Activated CD4-positive, alpha-beta memory T cell treated with anti-CD3 and anti-CD28 coated beads for 36 hours (primary cell): ENCODE data around the gene INPP4A. TPM values are rescaled to one million over a fixed set of nuclear protein-coding genes. Genes with fewer than 3 reads are reported as not detected.
"Not testable (repeated sequence)": the region's sequence is repeated elsewhere in the genome, so short reads cannot be mapped to it uniquely, and the experiment has no call there.

Experiments used
- CTCF ChIA-PET: fragments of 350-600 bp; sonication (Branson Sonifier 250); formaldehyde crosslinking; loops from one replicate; lab custom pipeline; 2021; ENCODE audit warnings: antibody characterized with exemption, inconsistent platforms; lab: Charles Lee
- POLR2A ChIA-PET: fragments of 350-600 bp; sonication (Branson Sonifier 250); formaldehyde crosslinking; loops from one replicate; lab custom pipeline; 2021; ENCODE audit warnings: antibody characterized with exemption; lab: Charles Lee
- DNase-seq: peaks from one replicate; pipeline ENCODE4 v3.0.0-alpha.2; 2020
- H3K27ac Mint-ChIP-seq: one replicate; pipeline ENCODE4 v1.8.0; 2021; ENCODE audit warnings: mixed read lengths
- H3K27me3 Mint-ChIP-seq: one replicate; pipeline ENCODE4 v1.8.0; 2021; ENCODE audit warnings: mixed read lengths
- H3K36me3 Mint-ChIP-seq: one replicate; pipeline ENCODE4 v1.8.0; 2021; ENCODE audit warnings: mixed read lengths
- H3K4me1 Mint-ChIP-seq: one replicate; pipeline ENCODE4 v1.8.0; 2021; ENCODE audit warnings: low read depth, mixed read lengths
- H3K4me3 Mint-ChIP-seq: one replicate; pipeline ENCODE4 v1.8.0; 2021; ENCODE audit warnings: mild to moderate bottlenecking, mixed read lengths
- H3K9me3 Mint-ChIP-seq: one replicate; pipeline ENCODE4 v1.8.0; 2021; ENCODE audit warnings: mixed read lengths
- intact Hi-C: fragments of 100-400 bp; cut with micrococcal nuclease; formaldehyde crosslinking; loops from one replicate; pipeline ENCODE4 v1.15.1; 2023
- total RNA-seq, 2 experiments: library from RNA; stranded (reverse); gene quantifications; one replicate each; pipeline ENCODE4 v1.2.3, GENCODE V29; 2021

Gene INPP4A
- total RNA-seq = 10 to 100 TPM; 40.7 to 42.0 TPM

DNA sequence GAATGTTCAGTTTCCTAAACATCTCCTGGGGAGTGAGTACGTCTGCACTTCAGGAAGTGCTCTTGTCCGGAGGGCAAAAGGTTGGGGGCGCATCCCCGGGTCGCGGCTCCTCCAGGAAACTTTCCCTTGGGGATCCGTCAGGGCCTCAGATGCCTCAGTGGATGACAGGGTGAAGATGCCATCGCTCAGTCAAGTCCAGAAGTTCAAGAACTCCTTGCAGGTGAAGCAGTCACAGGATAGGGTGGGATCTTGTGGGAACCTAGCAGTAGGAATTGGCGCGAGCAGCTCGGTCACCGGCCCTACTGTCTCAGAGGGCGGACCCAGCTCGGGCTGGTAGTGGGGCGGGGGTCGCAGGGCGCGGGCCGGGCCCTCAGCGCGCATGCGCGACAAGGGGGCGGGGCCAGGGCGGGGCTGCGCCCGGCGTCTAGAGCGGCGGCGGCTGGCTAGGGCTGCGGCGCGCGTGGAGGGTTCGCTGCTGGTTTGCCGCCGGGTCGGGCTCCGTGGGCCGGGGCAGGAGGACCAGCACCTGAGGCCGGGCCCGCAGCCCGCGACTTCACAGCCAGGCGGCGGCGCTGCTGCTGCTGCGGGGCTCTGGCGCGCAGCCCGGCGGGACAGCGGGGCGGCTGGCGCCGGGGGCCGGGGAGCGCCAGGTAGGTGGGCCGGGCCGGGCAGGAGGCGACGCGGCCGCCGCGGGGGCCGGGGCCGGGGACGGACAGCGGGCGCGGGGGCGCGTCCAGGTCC lies at the start of gene INPP4A:
Gene INPP4A, plus strand, starts transcription at position 423 of the 741 bp plus-strand sequence. CDS start 75,191 bp downstream, outside the sequence.
- no peaks in the 10 kb centered on the region for H3K27me3 Mint-ChIP-seq
- H3K4me3 Mint-ChIP-seq = peak within 1 kb of the TSS; percentile 89
- peak within 1 kb of the TSS; percentile 86 for H3K27ac Mint-ChIP-seq
- H3K36me3 Mint-ChIP-seq = peaks cover 7% of the 10 kb centered on the region
- CTCF ChIA-PET = interaction anchor here (3.9 kb wide), 1 partner anchor 20 kb away, joined by 20 read pairs; no protein-coding TSS in a partner anchor
- intact Hi-C loops = no loop called here
- POLR2A ChIA-PET = interaction anchor here (1.5 to 3.3 kb wide), 4 partner anchors 9 to 35 kb away, joined by 5 to 22 read pairs (median 14); no protein-coding TSS in a partner anchor
- H3K9me3 Mint-ChIP-seq = peaks cover 7% of the 10 kb centered on the region
- peaks cover 43% of the 10 kb centered on the region for H3K4me1 Mint-ChIP-seq
- peak; percentile 84 for DNase-seq

DNA sequence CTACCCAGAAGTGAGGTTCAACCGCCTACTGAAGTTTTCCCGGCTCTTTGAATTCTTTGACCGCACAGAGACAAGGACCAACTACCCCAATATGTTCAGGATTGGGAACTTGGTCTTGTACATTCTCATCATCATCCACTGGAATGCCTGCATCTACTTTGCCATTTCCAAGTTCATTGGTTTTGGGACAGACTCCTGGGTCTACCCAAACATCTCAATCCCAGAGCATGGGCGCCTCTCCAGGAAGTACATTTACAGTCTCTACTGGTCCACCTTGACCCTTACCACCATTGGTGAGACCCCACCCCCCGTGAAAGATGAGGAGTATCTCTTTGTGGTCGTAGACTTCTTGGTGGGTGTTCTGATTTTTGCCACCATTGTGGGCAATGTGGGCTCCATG lies 48.7 kb upstream of the INPP4A start:
- Mint-ChIP-seq H3K9me3 (no peaks in the 10 kb centered on the region), H3K27me3 (peaks cover 10% of the 10 kb centered on the region), H3K36me3 (no peaks in the 10 kb centered on the region), H3K4me1 (no peaks in the 10 kb centered on the region), H3K27ac (no peak overlapping the region), H3K4me3 (no peak overlapping the region)
- intact Hi-C loops = no loop called here
- DNase-seq = no peak
- CTCF ChIA-PET = no interaction called here
- POLR2A ChIA-PET = no interaction called here

DNA sequence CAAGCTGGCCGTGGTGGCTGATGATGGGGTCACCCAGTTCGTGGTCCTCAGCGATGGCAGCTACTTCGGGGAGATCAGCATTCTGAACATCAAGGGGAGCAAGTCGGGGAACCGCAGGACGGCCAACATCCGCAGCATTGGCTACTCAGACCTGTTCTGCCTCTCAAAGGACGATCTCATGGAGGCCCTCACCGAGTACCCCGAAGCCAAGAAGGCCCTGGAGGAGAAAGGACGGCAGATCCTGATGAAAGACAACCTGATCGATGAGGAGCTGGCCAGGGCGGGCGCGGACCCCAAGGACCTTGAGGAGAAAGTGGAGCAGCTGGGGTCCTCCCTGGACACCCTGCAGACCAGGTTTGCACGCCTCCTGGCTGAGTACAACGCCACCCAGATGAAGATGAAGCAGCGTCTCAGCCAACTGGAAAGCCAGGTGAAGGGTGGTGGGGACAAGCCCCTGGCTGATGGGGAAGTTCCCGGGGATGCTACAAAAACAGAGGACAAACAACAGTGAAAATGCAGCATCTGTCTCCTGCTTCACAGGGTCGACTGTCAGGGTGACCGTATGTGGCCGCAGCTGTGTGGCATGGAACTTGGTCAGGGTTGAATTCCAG lies 47.8 kb upstream of the INPP4A start:
- H3K36me3 Mint-ChIP-seq = no peaks in the 10 kb centered on the region
- no peak for DNase-seq
- H3K4me3 Mint-ChIP-seq = no peak overlapping the region
- H3K9me3 Mint-ChIP-seq = no peaks in the 10 kb centered on the region
- no peak overlapping the region for H3K27ac Mint-ChIP-seq
- intact Hi-C loops = no loop called here
- ChIA-PET CTCF (interaction anchor here (0.9 to 3.0 kb wide), 2 partner anchors 11 to 166 kb away, joined by 3 to 10 read pairs; no protein-coding TSS in a partner anchor), POLR2A (no interaction called here)
- no peaks in the 10 kb centered on the region for H3K4me1 Mint-ChIP-seq
- H3K27me3 Mint-ChIP-seq = peaks cover 13% of the 10 kb centered on the region

- intact Hi-C loops = no loop called here
- H3K36me3 Mint-ChIP-seq = no peaks in the 10 kb centered on the region
- ChIA-PET POLR2A (no interaction called here), CTCF (interaction anchor here (3.0 kb wide), 1 partner anchor 14 kb away, joined by 10 read pairs; no protein-coding TSS in a partner anchor)
- no peaks in the 10 kb centered on the region for H3K9me3 Mint-ChIP-seq
- no peak for DNase-seq
- H3K4me3 Mint-ChIP-seq = no peak overlapping the region
- no peak overlapping the region for H3K27ac Mint-ChIP-seq
- peaks cover 13% of the 10 kb centered on the region for H3K27me3 Mint-ChIP-seq
- no peaks in the 10 kb centered on the region for H3K4me1 Mint-ChIP-seq
Observed at GRCh38 chr2:98399140-98399539, 45.5 kb upstream of the INPP4A start.

DNA sequence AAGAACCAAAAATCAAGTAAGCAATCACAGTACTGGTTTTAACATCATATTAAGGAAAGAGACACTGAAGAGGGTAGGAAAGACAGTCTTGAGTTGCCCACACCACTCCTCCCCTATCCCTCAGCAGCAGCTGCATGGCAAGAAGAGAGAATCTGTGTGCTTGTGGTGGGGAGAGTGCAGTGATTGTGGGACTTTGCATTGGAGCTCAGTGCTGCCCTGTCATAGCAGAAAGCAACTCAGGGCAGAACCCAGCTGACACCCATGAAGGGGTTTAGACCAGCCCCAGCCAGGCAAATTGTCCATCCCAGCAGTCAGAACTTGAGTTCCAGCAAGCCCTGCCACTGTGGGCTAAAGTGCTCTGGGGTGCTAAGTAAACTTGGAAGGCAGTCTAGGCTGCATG lies 40.8 kb upstream of the INPP4A start:
- ChIA-PET CTCF (interaction anchor here (1.3 kb wide), 1 partner anchor 9 kb away, joined by 5 read pairs; no protein-coding TSS in a partner anchor), POLR2A (no interaction called here)
- no peak for DNase-seq
- Mint-ChIP-seq H3K9me3 (no peaks in the 10 kb centered on the region), H3K4me3 (no peak overlapping the region), H3K27me3 (peaks cover 5% of the 10 kb centered on the region), H3K4me1 (no peaks in the 10 kb centered on the region), H3K27ac (no peak overlapping the region), H3K36me3 (no peaks in the 10 kb centered on the region)
- intact Hi-C loops = no loop called here

GRCh38 chr2:98404556-98405250 lies 40.0 kb upstream of the INPP4A start:
- intact Hi-C loops = no loop called here
- no peak for DNase-seq
- Mint-ChIP-seq H3K4me3 (no peak overlapping the region), H3K9me3 (no peaks in the 10 kb centered on the region), H3K27me3 (peaks cover 3% of the 10 kb centered on the region), H3K4me1 (no peaks in the 10 kb centered on the region), H3K27ac (no peak overlapping the region), H3K36me3 (no peaks in the 10 kb centered on the region)
- ChIA-PET POLR2A (no interaction called here), CTCF (no interaction called here)

GRCh38 chr2:98405301-98405700 lies 39.4 kb upstream of the INPP4A start:
- intact Hi-C loops = no loop called here
- no peak for DNase-seq
- Mint-ChIP-seq H3K4me1 (no peaks in the 10 kb centered on the region), H3K9me3 (no peaks in the 10 kb centered on the region), H3K27ac (no peak overlapping the region), H3K4me3 (no peak overlapping the region), H3K27me3 (peaks cover 3% of the 10 kb centered on the region), H3K36me3 (no peaks in the 10 kb centered on the region)
- ChIA-PET POLR2A (no interaction called here), CTCF (no interaction called here)

DNA sequence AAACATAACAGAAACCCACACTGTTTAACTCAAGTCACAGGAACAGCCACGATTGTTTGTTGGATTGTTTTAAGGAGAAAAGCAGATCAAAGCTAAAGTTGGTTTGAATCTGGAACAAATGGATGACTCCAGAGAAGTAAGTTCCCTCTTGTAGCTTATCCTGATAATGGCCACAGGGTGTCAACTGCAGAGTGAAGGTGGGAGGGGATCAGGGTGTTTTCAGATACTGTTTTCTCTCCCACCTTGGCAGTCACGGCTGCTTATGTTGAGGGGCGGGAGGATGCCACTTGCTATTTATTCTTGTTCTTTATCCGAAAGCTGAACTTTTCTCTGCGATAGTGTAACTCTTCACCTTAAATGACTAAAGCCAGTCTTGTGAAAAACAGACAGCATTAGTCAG lies 36.5 kb upstream of the INPP4A start:
- intact Hi-C loops = no loop called here
- no peak overlapping the region for H3K27ac Mint-ChIP-seq
- peaks cover 4% of the 10 kb centered on the region for H3K4me1 Mint-ChIP-seq
- no peaks in the 10 kb centered on the region for H3K36me3 Mint-ChIP-seq
- H3K9me3 Mint-ChIP-seq = no peaks in the 10 kb centered on the region
- no peak for DNase-seq
- POLR2A ChIA-PET = no interaction called here
- CTCF ChIA-PET = interaction anchor here (1.2 kb wide), 1 partner anchor 23 kb away, joined by 3 read pairs; no protein-coding TSS in a partner anchor
- H3K27me3 Mint-ChIP-seq = no peaks in the 10 kb centered on the region
- H3K4me3 Mint-ChIP-seq = no peak overlapping the region

DNA sequence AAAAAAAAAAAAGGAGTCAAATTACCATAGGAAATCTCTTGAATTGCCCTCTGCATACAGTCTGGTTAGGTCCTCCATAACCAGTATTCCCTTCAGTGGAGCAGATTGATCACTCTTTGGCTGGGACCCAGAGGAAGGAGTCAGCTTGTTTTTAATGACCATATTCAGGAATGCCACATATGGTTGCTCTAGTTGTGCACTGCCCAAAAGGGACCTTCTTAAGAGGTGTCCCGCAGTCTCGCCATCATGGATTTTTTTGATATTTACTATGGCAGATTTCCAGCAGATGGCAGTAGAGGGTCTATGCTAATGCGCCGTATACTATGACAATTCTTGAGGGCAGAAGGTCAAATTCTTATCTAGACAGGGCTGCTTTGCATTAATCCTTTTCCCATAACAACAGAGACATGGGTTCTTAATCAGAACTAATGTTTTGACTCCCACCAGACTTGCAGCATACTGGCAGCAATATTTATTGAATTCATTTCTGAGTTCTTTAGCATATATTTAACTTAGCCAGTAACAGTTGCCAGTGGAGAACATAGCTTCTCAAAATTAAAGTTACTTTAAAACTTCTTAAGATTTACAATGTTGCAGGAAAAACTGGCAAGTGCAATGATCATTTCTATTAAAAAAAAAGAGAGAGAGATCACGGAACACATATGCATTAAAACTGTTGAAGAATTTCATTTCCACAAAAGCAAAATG lies 31.8 kb upstream of the INPP4A start:
- H3K4me1 Mint-ChIP-seq = peaks cover 8% of the 10 kb centered on the region
- H3K36me3 Mint-ChIP-seq = no peaks in the 10 kb centered on the region
- H3K9me3 Mint-ChIP-seq = peaks cover 3% of the 10 kb centered on the region
- DNase-seq = peak; percentile 61
- H3K27ac Mint-ChIP-seq = no peak overlapping the region
- no peaks in the 10 kb centered on the region for H3K27me3 Mint-ChIP-seq
- no peak overlapping the region for H3K4me3 Mint-ChIP-seq
- ChIA-PET CTCF (interaction anchor here (0.5 to 2.9 kb wide), 36 partner anchors 10 to 606 kb away, joined by 3 to 21 read pairs (median 5); no protein-coding TSS in a partner anchor), POLR2A (interaction anchor here (0.6 kb wide), 1 partner anchor 33 kb away, joined by 3 read pairs; no protein-coding TSS in a partner anchor)
- intact Hi-C loops = loop anchor here (1.0 to 2.0 kb wide), 4 partner anchors 26 to 424 kb away; no protein-coding TSS in a partner anchor

- CTCF ChIA-PET = interaction anchor here (1.3 to 2.9 kb wide), 6 partner anchors 13 to 188 kb away, joined by 6 to 21 read pairs (median 12); no protein-coding TSS in a partner anchor
- POLR2A ChIA-PET, H3K36me3 Mint-ChIP-seq, H3K27ac Mint-ChIP-seq, DNase-seq, H3K27me3 Mint-ChIP-seq, H3K9me3 Mint-ChIP-seq, intact Hi-C loops, H3K4me1 Mint-ChIP-seq, H3K4me3 Mint-ChIP-seq: not testable (repeated sequence)
Observed at GRCh38 chr2:98414246-98414645, 30.4 kb upstream of the INPP4A start.

DNA sequence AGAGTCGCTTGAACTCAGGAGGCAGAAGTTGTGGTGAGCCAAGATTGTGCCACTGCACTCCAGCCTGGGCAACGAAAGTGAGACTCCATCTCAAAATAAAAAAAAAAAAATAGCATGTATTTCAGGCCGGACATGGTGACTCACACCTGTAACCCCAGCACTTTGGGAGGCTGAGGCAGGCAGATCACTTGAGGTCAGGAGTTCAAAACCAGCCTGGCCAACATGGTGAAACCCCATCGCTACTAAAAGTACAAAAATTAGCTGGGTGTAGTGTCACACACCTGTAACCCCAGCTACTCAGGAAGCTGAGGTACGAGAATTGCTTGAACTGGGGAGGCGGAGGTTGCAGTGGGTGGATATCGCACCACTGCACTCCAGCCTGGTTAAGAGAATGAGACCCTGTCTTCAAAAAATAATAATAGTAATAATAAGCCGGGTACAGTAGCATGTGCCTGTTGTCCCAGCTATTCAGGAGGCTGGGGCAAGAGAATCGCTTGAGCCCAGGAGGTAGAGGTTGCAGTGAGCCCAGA lies 28.9 kb upstream of the INPP4A start:
- CTCF ChIA-PET = interaction anchor here (0.6 to 1.1 kb wide), 4 partner anchors 11 to 142 kb away, joined by 3 to 4 read pairs (median 3); no protein-coding TSS in a partner anchor
- intact Hi-C loops, H3K27ac Mint-ChIP-seq, H3K27me3 Mint-ChIP-seq, POLR2A ChIA-PET, H3K4me3 Mint-ChIP-seq, H3K4me1 Mint-ChIP-seq, H3K36me3 Mint-ChIP-seq, H3K9me3 Mint-ChIP-seq: not testable (repeated sequence)
- peak; percentile 21 for DNase-seq
